Keratinocyte (primary cell): Measurements from ENCODE around the gene ILKAP.

Source experiments
- CTCF ChIP-seq, 3 experiments: IDR thresholded peaks in 1 of 3; conservative IDR thresholded peaks in 1 of 3; optimal IDR thresholded peaks in 1 of 3; 2 replicates in 2 of 3; 3 replicates in 1 of 3; pipeline versions ENCODE3 to v1.5.1; 2011; ENCODE audit warnings: low read length in 3 of 3, mild to moderate bottlenecking in 3 of 3, moderate library complexity in 2 of 3, control low read depth in 1 of 3, inconsistent platforms in 1 of 3; ENCODE audit not compliant: insufficient read depth in 2 of 3; ENCODE audit errors: extremely low read depth in 1 of 3
- EZH2 ChIP-seq: IDR thresholded peaks from one replicate; pipeline ENCODE4 v1.6.1; 2012; ENCODE audit warnings: inconsistent platforms, mild to moderate bottlenecking, low read length, moderate library complexity

GRCh38 chr2:238180554-238180953 lies 22.9 kb downstream of the ILKAP start:
- TF ChIP-seq CTCF (optimal IDR thresholded peaks at IDR 0.05 in 1 of 3, IDR thresholded peaks at IDR 0.05 in 1 of 3, conservative IDR thresholded peaks at IDR 0.05 in 1 of 3; ENCODE audit: extremely low read depth in 1 of 3, insufficient read depth in 2 of 3, low read length in 3 of 3) (no peak), EZH2 (no peak)
